Superior temporal gyrus (tissue), 1 donor: ENCODE results near the gene PCBP1.
"Not testable (repeated sequence)": the region's sequence is repeated elsewhere in the genome, so short reads cannot be mapped to it uniquely, and the experiment has no call there.

Source experiments
- DNase-seq: peaks from one replicate; pipeline ENCODE4 v3.0.0-alpha.2; 2016; ENCODE audit errors: extremely low spot score

The PCBP1 gene

GRCh38 chr2:70081221-70081620 lies 6.1 kb upstream of the PCBP1 start:
- no peak for DNase-seq

GRCh38 chr2:70083344-70084156 lies 3.7 kb upstream of the PCBP1 start:
- no peak for DNase-seq

- peak; percentile 62 for DNase-seq
Measured at GRCh38 chr2:70084973-70085710, 2.1 kb upstream of the PCBP1 start.

GRCh38 chr2:70085711-70086277 lies 1.5 kb upstream of the PCBP1 start:
- peak; percentile 68 for DNase-seq

- peak; percentile 88 for DNase-seq
Measured at GRCh38 chr2:70086278-70086837, 919 bp upstream of the PCBP1 start.

- DNase-seq: peak; percentile 70
Measured at GRCh38 chr2:70087702-70088597, 673 bp downstream of the PCBP1 start.

- DNase-seq: no peak
Measured at GRCh38 chr2:70088598-70089219, 1.4 kb downstream of the PCBP1 start.

- DNase-seq: peak; percentile 20
Measured at GRCh38 chr2:70089220-70089982, 2.1 kb downstream of the PCBP1 start.

GRCh38 chr2:70089983-70090525 lies 2.8 kb downstream of the PCBP1 start:
- peak; percentile 52 for DNase-seq

- DNase-seq: no peak
Measured at GRCh38 chr2:70090706-70091334, 3.5 kb downstream of the PCBP1 start.

- no peak for DNase-seq
Measured at GRCh38 chr2:70091364-70091763, 4.1 kb downstream of the PCBP1 start.

- DNase-seq: no peak
Measured at GRCh38 chr2:70091816-70092215, 4.5 kb downstream of the PCBP1 start.

- not testable (repeated sequence) for DNase-seq
Measured at GRCh38 chr2:70092576-70093243, 5.4 kb downstream of the PCBP1 start.

GRCh38 chr2:70094171-70094977 lies 7.1 kb downstream of the PCBP1 start:
- DNase-seq: peak; percentile 9

GRCh38 chr2:70094978-70095719 lies 7.9 kb downstream of the PCBP1 start:
- peak; percentile 91 for DNase-seq

- peak; percentile 18 for DNase-seq
Measured at GRCh38 chr2:70095720-70096670, 8.7 kb downstream of the PCBP1 start.
